ENCODE measurements around the gene FUT4. TPM values are rescaled to one million over a fixed set of nuclear protein-coding genes. Genes with fewer than 3 reads are reported as not detected.

The FUT4 gene
- total RNA-seq, 4 donors from 2014 or later, result 14.9 to 39.0 (median 22.4) TPM

- WGBS, 2 donors (ENCODE audit: low coverage in 1 of 2), result 78 to 90% methylated on average over 3 of the region's 3 CpGs
- intact Hi-C loops (cut with DNase I; ENCODE audit: low total_unique reads), result no loop called here
- no peak overlapping the region for H3K27ac ChIP-seq
Measured at GRCh38 chr11:94585399-94585798, 41.7 kb downstream of the FUT4 start.

GRCh38 chr11:94586546-94586945 is 42.8 kb downstream of the FUT4 start:
- TF ChIP-seq EP300 (IDR thresholded peaks at IDR 0.05; ENCODE audit: low read depth) (no peak), POLR2A (IDR thresholded peaks at IDR 0.05) (no peak), POLR2AphosphoS5 (IDR thresholded peaks at IDR 0.05) (no peak), CTCF (IDR thresholded peaks at IDR 0.05) (no peak)
- in situ Hi-C loops (cut with MboI; ENCODE audit: low pct_ligation_motif_present in 1 of 4, low pct_unique_long_range_greater_than_20kb in 1 of 4, low sequenced_read_pairs in 3 of 4), result no loop called here
- peaks cover 0 to 9% (median 4%) of the 10 kb centered on the region in 4 donors for H3K36me3 ChIP-seq
- H3K4me1 ChIP-seq, result no peaks in the 10 kb centered on the region
- H3K4me3 ChIP-seq, result no peak overlapping the region
- DNase-seq, result no peak
- no peaks in the 10 kb centered on the region for H3K9me3 ChIP-seq
- WGBS, 2 donors (ENCODE audit: low coverage in 1 of 2), result 62 to 68% methylated on average over 5 of the region's 5 CpGs
- no peak overlapping the region for H3K27ac ChIP-seq
- intact Hi-C loops (cut with DNase I; ENCODE audit: low total_unique reads), result no loop called here
- H3K27me3 ChIP-seq, result no peaks in the 10 kb centered on the region

More at GRCh38 chr11:94585399-94585798, 41.7 kb downstream of the FUT4 start:
- in situ Hi-C loops (cut with MboI; ENCODE audit: low pct_ligation_motif_present in 1 of 4, low pct_unique_long_range_greater_than_20kb in 1 of 4, low sequenced_read_pairs in 3 of 4), result no loop called here
- Histone ChIP-seq H3K27me3 (no peaks in the 10 kb centered on the region), H3K36me3 (peaks cover 0 to 9% (median 4%) of the 10 kb centered on the region in 4 donors), H3K9me3 (no peaks in the 10 kb centered on the region), H3K4me1 (no peaks in the 10 kb centered on the region), H3K4me3 (no peak overlapping the region)
- TF ChIP-seq EP300 (IDR thresholded peaks at IDR 0.05; ENCODE audit: low read depth) (no peak), POLR2AphosphoS5 (IDR thresholded peaks at IDR 0.05) (no peak), POLR2A (IDR thresholded peaks at IDR 0.05) (no peak), CTCF (IDR thresholded peaks at IDR 0.05) (no peak)
- DNase-seq, result no peak

- intact Hi-C loops (cut with DNase I; ENCODE audit: low total_unique reads), result no loop called here
- no peak overlapping the region for H3K4me3 ChIP-seq
- 58 to 81% methylated on average over 5 of the region's 5 CpGs for WGBS, 2 donors (ENCODE audit: low coverage in 1 of 2)
- H3K4me1 ChIP-seq, result no peaks in the 10 kb centered on the region
- no peak overlapping the region for H3K27ac ChIP-seq
- in situ Hi-C loops (cut with MboI; ENCODE audit: low pct_ligation_motif_present in 1 of 4, low pct_unique_long_range_greater_than_20kb in 1 of 4, low sequenced_read_pairs in 3 of 4), result no loop called here
- H3K27me3 ChIP-seq, result no peaks in the 10 kb centered on the region
- H3K9me3 ChIP-seq, result no peaks in the 10 kb centered on the region
- DNase-seq, result no peak
- H3K36me3 ChIP-seq, result peaks cover 0 to 9% (median 4%) of the 10 kb centered on the region in 4 donors
- TF ChIP-seq CTCF (IDR thresholded peaks at IDR 0.05) (no peak), EP300 (IDR thresholded peaks at IDR 0.05; ENCODE audit: low read depth) (no peak), POLR2AphosphoS5 (IDR thresholded peaks at IDR 0.05) (no peak), POLR2A (IDR thresholded peaks at IDR 0.05) (no peak)
Measured at GRCh38 chr11:94586978-94587377, 43.3 kb downstream of the FUT4 start.

GRCh38 chr11:94588366-94588942 is 44.7 kb downstream of the FUT4 start:
- Histone ChIP-seq H3K9me3 (no peaks in the 10 kb centered on the region), H3K36me3 (peaks cover 0 to 9% (median 4%) of the 10 kb centered on the region in 4 donors), H3K27me3 (no peaks in the 10 kb centered on the region), H3K4me1 (no peaks in the 10 kb centered on the region), H3K27ac (no peak overlapping the region), H3K4me3 (no peak overlapping the region)
- 78 to 80% methylated on average over 1 to 2 of the region's 2 CpGs for WGBS, 2 donors (ENCODE audit: low coverage in 1 of 2)
- DNase-seq, result no peak
- TF ChIP-seq CTCF (IDR thresholded peaks at IDR 0.05), result no peak
- no peak for TF ChIP-seq POLR2AphosphoS5 (IDR thresholded peaks at IDR 0.05)
- no peak for TF ChIP-seq EP300 (IDR thresholded peaks at IDR 0.05; ENCODE audit: low read depth)
- no peak for TF ChIP-seq POLR2A (IDR thresholded peaks at IDR 0.05)
- in situ Hi-C loops (cut with MboI; ENCODE audit: low pct_ligation_motif_present in 1 of 4, low pct_unique_long_range_greater_than_20kb in 1 of 4, low sequenced_read_pairs in 3 of 4) (no loop called here), intact Hi-C loops (cut with DNase I; ENCODE audit: low total_unique reads) (no loop called here)

Measured in transverse colon (tissue), 4 donors.